H1 (cell line): ENCODE data around the gene C3orf22. TPM values are rescaled to one million over a fixed set of nuclear protein-coding genes. Genes with fewer than 3 reads are reported as not detected.

ENCODE experiments used
- JUN ChIP-seq: IDR thresholded peaks from 2 replicates; pipeline ENCODE4 v1.6.1; 2011; ENCODE audit warnings: low read depth, mild to moderate bottlenecking, improper control_type of control experiment, low read length
- RNF2 ChIP-seq: fragments of 200-900, 300-1000 bp; sonication (generic); IDR thresholded peaks from 2 replicates; pipeline ENCODE4 v1.7.1; 2016; ENCODE audit warnings: borderline replicate concordance, low read depth, mild to moderate bottlenecking, antibody characterized with exemption, low read length; ENCODE audit not compliant: poor library complexity, severe bottlenecking; ENCODE audit errors: missing control alignments
- polyA plus RNA-seq, 7 experiments: library from polyadenylated mRNA; depleted of rRNA in 3 of 7; stranded (reverse) in 5 of 7; unstranded in 2 of 7; fragments of >200 nt in 5 of 7; fragments of 200-250 nt in 2 of 7; gene quantifications; 1 replicate in 5 of 7; 2 replicates in 1 of 7; 4 replicates in 1 of 7; pipeline versions ENCODE4 v1.2.1 to v1.2.3, GENCODE V29; 2011 to 2013; ENCODE audit warnings: missing spikeins in 2 of 7, mixed read lengths in 2 of 7
- total RNA-seq: library from RNA; stranded (reverse); fragmentation: NEBNext Ultra II Directional; extraction: Animal tissue kit (Norgen Biotek cat#: 25700); gene quantifications from 2 replicates; pipeline ENCODE4 v1.2.1, GENCODE V29; 2021

The C3orf22 gene
- total and polyA plus RNA-seq, 2 of the 8 experiments (the other 6 are each of a cell fraction or from before 2014, with no cell fraction given) = not detected

- TF ChIP-seq JUN (no peak), RNF2 (no peak)
- TF ChIP-seq, all 59 proteins: peak for 0
Measured at GRCh38 chr3:126540342-126540849, 18.3 kb downstream of the C3orf22 start (continued).
